Activated CD8-positive, alpha-beta memory T cell treated with anti-CD3 and anti-CD28 coated beads, Interleukin-2, amount 50 U/mL, for 24 hours (primary cell): ENCODE data around the gene CPXCR1.
"Not testable (repeated sequence)": the region's sequence is repeated elsewhere in the genome, so short reads cannot be mapped to it uniquely, and the experiment has no call there.

Experiments used
- DNase-seq: peaks from one replicate; pipeline ENCODE4 v3.0.0-alpha.2; 2020; ENCODE audit errors: extremely low read depth

CPXCR1 gene

GRCh38 chrX:88746925-88747324, at the start of gene CPXCR1:
Gene CPXCR1, plus strand, starts transcription at chrX:88747225. Its CDS starts 6,190 bp downstream, at chrX:88753415.
- no peak for DNase-seq

DNA sequence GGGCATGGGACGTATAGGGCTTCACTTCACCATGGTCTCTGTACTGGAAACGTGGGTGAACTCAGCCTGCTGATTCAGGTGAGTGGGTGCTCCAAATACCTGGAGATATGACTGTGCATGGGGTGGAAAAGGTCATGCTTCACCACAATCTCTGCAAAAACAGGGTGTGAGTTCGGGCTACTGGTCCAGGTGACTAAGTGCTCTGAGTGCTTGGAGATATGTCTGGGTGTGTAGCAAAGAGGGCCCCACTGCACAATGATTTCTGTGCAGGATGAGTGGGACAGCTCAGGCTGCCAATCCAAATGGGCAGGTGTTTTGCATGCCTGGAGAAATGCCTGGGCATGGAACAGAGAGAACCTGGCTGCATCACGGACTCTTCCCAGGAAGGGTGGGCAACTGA, 11.2 kb upstream of the CPXCR1 start:
- no peak for DNase-seq

- DNase-seq = not testable (repeated sequence)
These were observed 810 bp upstream of the CPXCR1 start for GRCh38 chrX:88746215-88746614.

GRCh38 chrX:88752339-88752738, 5.3 kb downstream of the CPXCR1 start:
- DNase-seq = not testable (repeated sequence)

DNA sequence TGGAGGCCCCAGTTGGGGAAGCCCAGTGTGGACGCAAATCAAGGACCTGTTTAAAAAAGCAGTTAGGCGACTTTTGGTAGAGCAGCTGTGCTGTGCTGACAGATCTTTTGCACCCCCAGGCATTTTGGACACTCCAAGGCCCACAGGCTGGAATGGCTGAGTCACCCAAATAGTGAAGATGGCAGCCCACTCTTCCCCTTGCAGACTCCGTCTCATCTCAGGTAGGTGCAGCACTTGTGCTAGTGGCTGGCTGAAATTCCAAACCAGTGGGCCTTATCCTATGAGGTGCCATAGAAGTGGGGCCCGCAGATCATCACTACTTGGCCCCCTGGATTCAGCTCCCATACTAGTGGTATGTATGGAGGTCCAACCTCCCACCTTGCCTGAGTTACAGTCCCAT, 42.8 kb downstream of the CPXCR1 start:
- DNase-seq = no peak
